Measurements from ENCODE around the gene TNPO1.

DNA sequence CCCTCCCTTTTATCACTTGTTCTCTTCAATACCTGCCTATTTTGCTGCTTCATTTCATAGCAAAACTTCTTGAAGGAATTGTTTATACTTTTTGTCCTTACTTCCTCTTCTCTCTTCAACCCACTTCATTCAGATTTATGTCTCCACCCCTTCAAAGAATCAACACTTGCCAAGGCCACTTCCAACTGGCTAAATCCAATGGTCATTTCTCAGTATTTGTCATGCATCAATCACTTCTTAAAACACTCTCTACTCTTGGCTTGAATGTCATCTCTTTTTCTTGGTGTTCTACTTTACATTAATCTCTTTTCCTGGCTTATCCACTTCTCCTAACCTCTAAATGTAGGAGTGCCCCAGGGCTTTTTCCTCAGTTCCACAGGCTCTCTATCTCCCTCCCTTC lies 131.0 kb downstream of the TNPO1 start:
- TF ChIP-seq, protein P1, sequence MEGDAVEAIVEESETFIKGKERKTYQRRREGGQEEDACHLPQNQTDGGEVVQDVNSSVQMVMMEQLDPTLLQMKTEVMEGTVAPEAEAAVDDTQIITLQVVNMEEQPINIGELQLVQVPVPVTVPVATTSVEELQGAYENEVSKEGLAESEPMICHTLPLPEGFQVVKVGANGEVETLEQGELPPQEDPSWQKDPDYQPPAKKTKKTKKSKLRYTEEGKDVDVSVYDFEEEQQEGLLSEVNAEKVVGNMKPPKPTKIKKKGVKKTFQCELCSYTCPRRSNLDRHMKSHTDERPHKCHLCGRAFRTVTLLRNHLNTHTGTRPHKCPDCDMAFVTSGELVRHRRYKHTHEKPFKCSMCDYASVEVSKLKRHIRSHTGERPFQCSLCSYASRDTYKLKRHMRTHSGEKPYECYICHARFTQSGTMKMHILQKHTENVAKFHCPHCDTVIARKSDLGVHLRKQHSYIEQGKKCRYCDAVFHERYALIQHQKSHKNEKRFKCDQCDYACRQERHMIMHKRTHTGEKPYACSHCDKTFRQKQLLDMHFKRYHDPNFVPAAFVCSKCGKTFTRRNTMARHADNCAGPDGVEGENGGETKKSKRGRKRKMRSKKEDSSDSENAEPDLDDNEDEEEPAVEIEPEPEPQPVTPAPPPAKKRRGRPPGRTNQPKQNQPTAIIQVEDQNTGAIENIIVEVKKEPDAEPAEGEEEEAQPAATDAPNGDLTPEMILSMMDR (IDR thresholded peaks at IDR 0.05): no peak
- TF ChIP-seq EZH2phosphoT487 (IDR thresholded peaks at IDR 0.05): no peak
